ENCODE measurements around the gene SLC25A6. TPM values are rescaled to one million over a fixed set of nuclear protein-coding genes. Genes with fewer than 3 reads are reported as not detected.
"Not testable (repeated sequence)": the region's sequence is repeated elsewhere in the genome, so short reads cannot be mapped to it uniquely, and the experiment has no call there.

The SLC25A6 gene
- total RNA-seq, 2 donors from 2014 or later, result 402 to 411 TPM

DNA sequence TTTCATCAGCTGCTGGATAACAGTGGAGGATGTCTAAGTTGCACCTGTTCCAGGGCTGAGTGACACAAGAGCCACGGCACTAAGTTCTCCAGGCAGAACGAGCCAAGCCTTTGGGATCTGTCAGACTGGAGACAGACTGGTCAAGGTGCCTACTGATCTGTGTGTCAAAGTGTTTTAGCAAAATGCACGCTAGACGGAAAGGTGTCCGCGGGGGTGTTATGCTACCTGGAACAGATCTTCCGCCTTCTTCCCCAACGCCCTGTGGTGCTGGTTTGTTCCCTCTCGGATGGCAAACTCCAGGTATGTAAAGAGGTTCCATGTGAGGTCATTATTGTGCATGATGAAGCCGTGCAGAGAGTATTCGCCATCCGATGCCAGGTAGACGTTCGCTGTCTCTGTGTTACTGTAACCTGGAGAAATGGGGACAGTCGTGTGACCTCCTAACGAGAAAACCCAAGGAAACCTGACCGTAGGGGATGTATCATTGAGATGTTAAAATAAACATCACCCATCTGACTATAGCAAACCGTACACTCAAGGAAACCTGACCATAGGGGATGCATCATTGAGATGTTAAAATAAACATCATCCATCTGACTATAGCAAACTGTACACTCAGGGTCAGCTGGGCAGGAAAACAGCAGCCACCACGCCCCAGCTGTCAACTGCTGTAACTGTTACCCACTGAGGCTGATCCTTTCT is 29.7 kb upstream of the SLC25A6 start:
- no peak for DNase-seq
- no peak overlapping the region for H3K27ac Mint-ChIP-seq
- H3K36me3 Mint-ChIP-seq (ENCODE audit: insufficient read depth in 2 of 2), result peaks cover 36 to 65% of the 10 kb centered on the region in 2 donors

DNA sequence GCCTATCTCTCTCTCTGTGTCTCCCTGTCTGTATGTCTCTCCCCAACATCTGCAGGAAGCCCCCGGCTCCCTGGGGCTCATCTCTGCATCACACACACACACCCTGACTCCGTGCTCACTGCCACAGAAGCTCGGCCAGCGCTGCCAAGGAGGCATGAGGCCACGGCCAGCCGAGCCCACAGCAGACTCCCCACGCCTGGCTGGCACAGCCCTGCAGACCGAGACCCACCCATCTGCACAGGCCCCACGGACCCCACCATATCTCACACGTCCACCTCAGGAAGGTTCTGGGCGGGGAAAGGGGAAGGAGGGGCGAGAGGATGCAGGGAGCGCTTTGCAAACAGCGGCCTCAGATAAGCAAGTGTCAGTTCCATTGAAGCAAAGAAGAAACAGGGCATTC is 28.5 kb upstream of the SLC25A6 start:
- H3K4me1 Mint-ChIP-seq (ENCODE audit: low read depth), result peaks cover 4% of the 10 kb centered on the region
- no peak overlapping the region for H3K4me3 Mint-ChIP-seq
- DNase-seq (no peak), ATAC-seq (replicated peaks in 1 of 2) (no peak)
- no peaks in the 10 kb centered on the region for H3K27me3 Mint-ChIP-seq (ENCODE audit: low read depth)
- peaks cover 31 to 60% of the 10 kb centered on the region in 2 donors for H3K36me3 Mint-ChIP-seq (ENCODE audit: insufficient read depth in 2 of 2)
- no peak overlapping the region for H3K27ac Mint-ChIP-seq
- peaks cover 9 to 28% of the 10 kb centered on the region in 2 donors for H3K9me3 Mint-ChIP-seq

More for the DNA sequence above, 29.7 kb upstream of the SLC25A6 start:
- no peaks in the 10 kb centered on the region for H3K27me3 Mint-ChIP-seq (ENCODE audit: low read depth)
- peaks cover 9 to 28% of the 10 kb centered on the region in 2 donors for H3K9me3 Mint-ChIP-seq
- H3K4me1 Mint-ChIP-seq (ENCODE audit: low read depth), result peaks cover 4% of the 10 kb centered on the region
- H3K4me3 Mint-ChIP-seq, result no peak overlapping the region
- no peak for ATAC-seq (replicated peaks in 1 of 2)

GRCh38 chrX:1419545-1420355 is 27.8 kb upstream of the SLC25A6 start:
- no peak for ATAC-seq (replicated peaks in 1 of 2)
- no peak for DNase-seq
- Mint-ChIP-seq H3K4me1 (ENCODE audit: low read depth) (peaks cover 4% of the 10 kb centered on the region), H3K27ac (peak overlapping the region; percentile 39), H3K4me3 (no peak overlapping the region), H3K27me3 (ENCODE audit: low read depth) (no peaks in the 10 kb centered on the region), H3K36me3 (ENCODE audit: insufficient read depth in 2 of 2) (peaks cover 28 to 54% of the 10 kb centered on the region in 2 donors), H3K9me3 (peaks cover 6 to 25% of the 10 kb centered on the region in 2 donors)

GRCh38 chrX:1418901-1419544 is 27.1 kb upstream of the SLC25A6 start:
- H3K9me3 Mint-ChIP-seq, result peaks cover 6 to 18% of the 10 kb centered on the region in 2 donors
- ATAC-seq (replicated peaks in 1 of 2) (no peak), DNase-seq (no peak)
- H3K27ac Mint-ChIP-seq, result no peak overlapping the region
- peaks cover 6% of the 10 kb centered on the region for H3K4me1 Mint-ChIP-seq (ENCODE audit: low read depth)
- peaks cover 22 to 48% of the 10 kb centered on the region in 2 donors for H3K36me3 Mint-ChIP-seq (ENCODE audit: insufficient read depth in 2 of 2)
- H3K4me3 Mint-ChIP-seq, result no peak overlapping the region
- H3K27me3 Mint-ChIP-seq (ENCODE audit: low read depth), result no peaks in the 10 kb centered on the region

DNA sequence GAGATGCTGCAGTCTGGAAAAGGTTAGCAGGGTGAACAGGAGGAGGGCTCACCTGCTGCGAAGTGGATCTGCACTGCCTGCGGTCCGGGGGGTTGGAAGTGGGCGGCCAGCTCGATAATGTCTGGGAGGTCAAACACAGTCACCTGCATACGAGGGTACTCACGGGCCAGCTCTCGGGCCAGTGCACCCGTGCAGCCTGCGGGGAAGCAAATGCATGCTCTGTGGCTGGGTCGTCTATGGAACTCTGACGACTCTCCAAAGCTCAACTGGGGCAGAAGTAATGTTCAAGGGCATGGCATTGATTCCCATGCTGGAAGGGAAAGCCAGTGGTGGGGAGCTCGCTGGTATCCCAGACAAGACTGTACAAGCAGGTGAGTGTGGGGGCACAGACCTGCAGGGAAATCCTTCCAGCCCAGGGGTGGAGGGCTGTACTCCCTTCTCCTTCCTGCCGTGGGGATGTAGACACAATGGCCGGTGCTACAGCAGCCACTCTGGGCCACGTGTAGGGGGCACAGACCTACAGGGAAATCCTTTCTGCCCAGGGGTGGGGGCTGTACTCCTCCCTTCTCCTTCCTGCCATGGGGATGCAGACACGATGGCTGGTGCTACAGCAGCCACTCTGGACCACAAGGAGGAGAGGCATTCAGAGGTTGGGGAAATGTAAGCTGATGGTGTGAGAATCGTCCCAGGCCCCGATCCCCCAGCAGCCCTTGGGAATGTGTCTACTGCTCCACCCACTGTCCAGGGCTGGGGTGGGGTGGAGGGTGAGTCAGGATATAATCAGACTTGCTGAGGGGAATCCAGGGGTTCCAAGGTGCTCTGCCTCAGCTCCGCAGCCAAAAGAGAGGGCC is 26.2 kb upstream of the SLC25A6 start:
- H3K27ac Mint-ChIP-seq, result no peak overlapping the region
- H3K27me3 Mint-ChIP-seq (ENCODE audit: low read depth), result no peaks in the 10 kb centered on the region
- H3K36me3 Mint-ChIP-seq (ENCODE audit: insufficient read depth in 2 of 2), result peaks cover 17 to 46% of the 10 kb centered on the region in 2 donors
- no peak for DNase-seq
- peaks cover 2 to 11% of the 10 kb centered on the region in 2 donors for H3K9me3 Mint-ChIP-seq
- H3K4me1 Mint-ChIP-seq (ENCODE audit: low read depth), result peaks cover 10% of the 10 kb centered on the region
- no peak overlapping the region for H3K4me3 Mint-ChIP-seq
- ATAC-seq (replicated peaks in 1 of 2), result no peak

GRCh38 chrX:1416965-1417760 is 25.2 kb upstream of the SLC25A6 start:
- DNase-seq (no peak), ATAC-seq (replicated peaks in 1 of 2) (no peak)
- Mint-ChIP-seq H3K9me3 (peaks cover 2 to 11% of the 10 kb centered on the region in 2 donors), H3K36me3 (ENCODE audit: insufficient read depth in 2 of 2) (peaks cover 15 to 46% of the 10 kb centered on the region in 2 donors), H3K27ac (no peak overlapping the region), H3K4me3 (no peak overlapping the region), H3K27me3 (ENCODE audit: low read depth) (no peaks in the 10 kb centered on the region), H3K4me1 (ENCODE audit: low read depth) (peaks cover 10% of the 10 kb centered on the region)

DNA sequence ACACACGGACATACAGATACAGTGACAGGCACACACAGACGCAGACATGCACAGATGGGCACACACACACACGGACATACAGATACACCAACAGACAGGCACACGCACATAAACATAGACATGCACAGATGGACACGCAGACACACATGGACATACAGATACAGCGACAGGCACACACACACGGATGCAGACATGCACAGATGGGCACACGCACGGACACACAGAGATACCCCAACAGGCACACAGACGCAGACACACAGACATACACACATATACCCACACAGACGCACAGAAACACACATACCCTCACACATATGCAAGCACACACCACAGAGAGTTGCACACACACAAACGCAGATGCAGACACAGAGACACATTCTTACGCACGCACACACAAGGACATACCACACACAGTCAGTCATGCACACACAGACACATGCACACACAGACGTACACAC is 24.4 kb upstream of the SLC25A6 start:
- Mint-ChIP-seq H3K9me3 (peaks cover 0 to 5% of the 10 kb centered on the region in 2 donors), H3K4me3 (no peak overlapping the region), H3K27me3 (ENCODE audit: low read depth) (no peaks in the 10 kb centered on the region), H3K36me3 (ENCODE audit: insufficient read depth in 2 of 2) (peaks cover 11 to 42% of the 10 kb centered on the region in 2 donors), H3K4me1 (ENCODE audit: low read depth) (peaks cover 10% of the 10 kb centered on the region), H3K27ac (no peak overlapping the region)
- no peak for DNase-seq
- no peak for ATAC-seq (replicated peaks in 1 of 2)

DNA sequence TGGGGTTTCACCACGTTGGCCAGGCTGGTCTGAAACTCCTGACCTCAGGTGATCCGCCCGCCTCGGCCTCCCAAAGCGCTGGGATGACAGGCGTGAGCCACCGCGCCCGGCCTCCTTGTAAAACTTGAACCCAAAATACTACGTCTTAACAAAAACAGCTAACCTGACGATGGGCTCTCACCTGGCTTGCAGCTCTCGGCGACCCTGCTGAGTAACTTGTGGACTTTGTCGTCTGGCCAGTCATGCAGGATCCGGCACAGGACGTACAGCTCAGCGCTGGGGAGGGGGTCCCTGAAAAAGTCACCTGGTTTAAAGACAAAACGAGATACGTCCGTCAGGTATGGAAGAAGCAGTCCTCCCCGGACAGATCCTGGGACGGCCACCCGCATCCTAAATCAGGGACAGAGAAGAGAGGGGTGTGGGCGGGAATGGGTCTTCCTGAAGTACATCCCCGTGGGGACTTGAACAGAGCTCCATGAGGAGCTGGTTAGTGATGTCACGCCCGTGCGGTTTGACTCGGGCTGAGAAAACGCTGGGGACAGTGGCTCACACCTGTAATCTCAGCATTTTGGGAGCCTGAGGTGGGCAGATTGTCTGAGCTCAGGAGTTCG is 20.7 kb upstream of the SLC25A6 start:
- no peak for ATAC-seq (replicated peaks in 1 of 2)
- H3K27me3 Mint-ChIP-seq (ENCODE audit: low read depth), result no peaks in the 10 kb centered on the region
- no peak for DNase-seq
- H3K4me3 Mint-ChIP-seq, result no peak overlapping the region
- H3K36me3 Mint-ChIP-seq (ENCODE audit: insufficient read depth in 2 of 2), result peaks cover 5 to 24% of the 10 kb centered on the region in 2 donors
- no peaks in the 10 kb centered on the region for H3K9me3 Mint-ChIP-seq
- no peak overlapping the region for H3K27ac Mint-ChIP-seq
- H3K4me1 Mint-ChIP-seq (ENCODE audit: low read depth), result peaks cover 5% of the 10 kb centered on the region

DNA sequence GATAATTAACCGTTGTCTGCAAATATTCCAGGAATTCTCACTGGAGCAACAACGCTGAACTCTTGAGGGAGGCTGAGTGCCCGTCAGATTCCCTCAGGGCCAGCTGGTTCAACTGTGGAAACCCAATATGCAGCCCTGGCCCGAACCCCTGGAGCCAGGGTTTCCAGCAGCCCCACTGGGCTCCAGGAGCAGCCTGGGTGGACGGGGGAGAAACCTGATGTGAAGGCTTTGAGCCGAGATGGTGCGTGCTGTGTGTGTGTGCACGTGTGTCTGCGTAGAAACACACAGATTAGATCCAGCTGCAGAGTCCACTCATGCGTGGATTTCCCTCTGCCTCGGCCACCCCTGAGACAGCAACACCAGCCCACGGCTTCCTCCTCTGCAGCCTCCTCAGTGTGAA is 19.4 kb upstream of the SLC25A6 start:
- ATAC-seq (replicated peaks in 1 of 2) (no peak), DNase-seq (no peak)
- H3K36me3 Mint-ChIP-seq (ENCODE audit: insufficient read depth in 2 of 2), result peaks cover 5 to 24% of the 10 kb centered on the region in 2 donors
- no peaks in the 10 kb centered on the region for H3K27me3 Mint-ChIP-seq (ENCODE audit: low read depth)
- H3K4me1 Mint-ChIP-seq (ENCODE audit: low read depth), result peaks cover 5% of the 10 kb centered on the region
- H3K9me3 Mint-ChIP-seq, result no peaks in the 10 kb centered on the region
- H3K4me3 Mint-ChIP-seq, result no peak overlapping the region
- no peak overlapping the region for H3K27ac Mint-ChIP-seq

DNA sequence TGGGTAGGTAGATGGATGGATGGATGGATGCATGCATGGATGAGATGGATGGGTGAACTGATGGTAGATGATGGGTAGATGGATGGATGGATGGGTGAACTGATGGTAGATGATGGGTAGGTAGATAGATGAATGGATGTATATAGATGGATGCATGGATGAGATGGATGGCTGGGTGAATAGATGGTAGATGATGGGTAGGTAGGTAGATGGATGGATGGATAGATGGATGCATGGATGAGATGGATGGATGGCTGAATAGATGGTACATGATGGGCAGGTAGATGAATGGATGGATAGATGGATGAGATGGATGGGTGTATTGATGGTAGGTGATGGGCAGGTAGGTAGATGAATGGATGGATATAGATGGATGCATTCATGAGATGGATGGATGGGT is 15.1 kb upstream of the SLC25A6 start:
- no peaks in the 10 kb centered on the region for H3K9me3 Mint-ChIP-seq
- no peak for ATAC-seq (replicated peaks in 1 of 2)

GRCh38 chrX:1405769-1406168 is 13.9 kb upstream of the SLC25A6 start:
- ATAC-seq (replicated peaks in 1 of 2); H3K36me3 Mint-ChIP-seq (ENCODE audit: insufficient read depth in 2 of 2); H3K4me3 Mint-ChIP-seq; H3K4me1 Mint-ChIP-seq (ENCODE audit: low read depth); DNase-seq; H3K27ac Mint-ChIP-seq; H3K9me3 Mint-ChIP-seq; H3K27me3 Mint-ChIP-seq (ENCODE audit: low read depth): not testable (repeated sequence)

More for the DNA sequence above, 15.1 kb upstream of the SLC25A6 start:
- H3K4me1 Mint-ChIP-seq (ENCODE audit: low read depth), result no peaks in the 10 kb centered on the region
- no peak for DNase-seq
- H3K4me3 Mint-ChIP-seq, result no peak overlapping the region
- H3K27me3 Mint-ChIP-seq (ENCODE audit: low read depth), result no peaks in the 10 kb centered on the region
- no peak overlapping the region for H3K27ac Mint-ChIP-seq
- H3K36me3 Mint-ChIP-seq (ENCODE audit: insufficient read depth in 2 of 2), result peaks cover 0 to 7% of the 10 kb centered on the region in 2 donors
